SH-SY5Y (cell line): ENCODE results near the gene OTULIN.

ENCODE experiments used
- GATA2 ChIP-seq: IDR thresholded peaks from 2 replicates; pipeline ENCODE4 v1.6.1; 2011; ENCODE audit warnings: mild to moderate bottlenecking, low read depth, low read length
- GATA3 ChIP-seq: IDR thresholded peaks from 2 replicates; pipeline ENCODE4 v1.6.1; 2011; ENCODE audit warnings: low read depth, mild to moderate bottlenecking, low read length, moderate library complexity

- TF ChIP-seq GATA3 (no peak), GATA2 (no peak)
Measured at GRCh38 chr5:14628346-14628745, 36.2 kb upstream of the OTULIN start.
